ENCODE data around the gene PIRT. TPM values are rescaled to one million over a fixed set of nuclear protein-coding genes. Genes with fewer than 3 reads are reported as not detected.

Gene PIRT
- total RNA-seq, 1 experiment from 2014 or later: not detected

GRCh38 chr17:10777131-10777807 is 60.6 kb downstream of the PIRT start:
- intact Hi-C loops (cut with micrococcal nuclease): no loop called here
- Histone ChIP-seq H2AFZ (ENCODE audit: low read depth, low read length, poor library complexity, severe bottlenecking) (no peak overlapping the region), H3K4me1 (ENCODE audit: control insufficient read depth in 1 of 2, insufficient read depth in 2 of 2, low read length in 2 of 2) (no peaks in the 10 kb centered on the region), H3K9me2 (ENCODE audit: insufficient read depth) (no peaks in the 10 kb centered on the region), H4K20me1 (ENCODE audit: insufficient read depth) (no peaks in the 10 kb centered on the region), H3K9me3 (ENCODE audit: control insufficient read depth in 1 of 2, insufficient read depth in 1 of 2, low read depth in 1 of 2, low read length in 2 of 2) (no peaks in the 10 kb centered on the region; a peak in 1 of 4 replicates), H3K4me2 (ENCODE audit: low read length) (no peak overlapping the region), H3K79me2 (ENCODE audit: insufficient read depth, low read length) (no peaks in the 10 kb centered on the region), H3K36me3 (ENCODE audit: control insufficient read depth in 1 of 2, insufficient read depth in 2 of 2, low read length in 2 of 2) (no peaks in the 10 kb centered on the region), H3K4me3 (replicated peaks in 1 of 2; ENCODE audit: low read depth in 1 of 2, low read length in 2 of 2) (no peak overlapping the region), H3K27ac (ENCODE audit: low read depth, low read length) (no peak overlapping the region), H3K9ac (ENCODE audit: low read length) (no peak overlapping the region), H3K27me3 (ENCODE audit: insufficient read depth, low read length) (no peaks in the 10 kb centered on the region)
- ChIA-PET POLR2A (no interaction called here), CTCF (no interaction called here), RAD21 (ENCODE audit: low non-redundant PET in 1 of 2, low total read pairs in 2 of 2, uncharacterized antibody in 2 of 2, unreplicated experiment in 2 of 2) (no interaction called here)
- DNase-seq (ENCODE audit: low read depth, low spot score): no peak
- BruUV-seq (replicated peaks): no TSS peak
- ATAC-seq: no peak
- TF ChIP-seq SRF (IDR thresholded peaks at IDR 0.05; ENCODE audit: low read depth) (no peak), ELF1 (IDR thresholded peaks at IDR 0.05; ENCODE audit: borderline replicate concordance, low read depth) (no peak), CBX3 (IDR thresholded peaks at IDR 0.05; ENCODE audit: low read depth) (no peak), ATF3 (IDR thresholded peaks at IDR 0.05) (no peak), POLR2A (IDR thresholded peaks at IDR 0.05; ENCODE audit: borderline replicate concordance, extremely low read depth, insufficient read depth, insufficient read length) (no peak), MAX (IDR thresholded peaks at IDR 0.05) (no peak), CEBPB (IDR thresholded peaks at IDR 0.05; ENCODE audit: low read depth) (no peak), CTCF (IDR thresholded peaks at IDR 0.05 in 2 of 3, conservative IDR thresholded peaks at IDR 0.05 in 1 of 3; ENCODE audit: borderline replicate concordance in 1 of 3, insufficient read depth in 1 of 3, low read depth in 2 of 3, low read length in 2 of 3) (no peak)

All from HCT116 (cell line).